SK-N-SH (cell line): ENCODE data around the gene SSBP2. TPM values are rescaled to one million over a fixed set of nuclear protein-coding genes. Genes with fewer than 3 reads are reported as not detected.

ENCODE experiments used
- CTCF ChIA-PET: fragments of 300-600, 350-600 bp; formaldehyde crosslinking; extraction: SDS; loops from one replicate; lab custom pipeline; 2021; lab: Yijun Ruan, JAX
- POLR2A ChIA-PET: fragments of 350-600 bp; sonication (Branson Sonifier 250); formaldehyde crosslinking; extraction: SDS; loops from one replicate; lab custom pipeline; 2020; ENCODE audit warnings: antibody characterized with exemption, inconsistent platforms; lab: Yijun Ruan, JAX
- DNase-seq: peaks from one replicate; pipeline ENCODE4 v3.0.0; 2012
- H2AFZ ChIP-seq: fragments of 200-600 bp; sonication (generic); 2 replicates; pipeline ENCODE4 v1.8.1; 2016; ENCODE audit warnings: antibody characterized with exemption, mild to moderate bottlenecking, low read depth
- H3F3A ChIP-seq: fragments of 200-600 bp; sonication (generic); replicated peaks from 2 replicates; pipeline ENCODE3; 2016; ENCODE audit warnings: antibody characterized with exemption, mild to moderate bottlenecking; ENCODE audit not compliant: insufficient read depth
- H3K27ac ChIP-seq, 2 experiments: fragments of 200-500 bp in 1 of 2; fragments of 200-600 bp in 1 of 2; sonication (Bioruptor generic) in 1 of 2; sonication (generic), shearing (Covaris generic) in 1 of 2; 2 replicates each; pipeline versions ENCODE4 v1.5.1 to v1.6.1; 2014 to 2016; ENCODE audit warnings: low read depth in 2 of 2, inconsistent platforms in 1 of 2, low read length in 1 of 2, mild to moderate bottlenecking in 1 of 2, mixed read lengths in 1 of 2
- H3K27me3 ChIP-seq: fragments of 200-600 bp; sonication (generic), shearing (Covaris generic); 2 replicates; pipeline ENCODE4 v1.6.1; 2016; ENCODE audit warnings: mixed run types; ENCODE audit not compliant: insufficient read depth
- H3K36me3 ChIP-seq, 2 experiments: fragments of 200-500 bp in 1 of 2; fragments of 200-600 bp in 1 of 2; sonication (Bioruptor generic) in 1 of 2; sonication (generic) in 1 of 2; replicated peaks in 1 of 2; 2 replicates each; pipeline versions ENCODE3 to v1.5.1; 2014 to 2016; ENCODE audit warnings: low read length in 1 of 2, mild to moderate bottlenecking in 1 of 2; ENCODE audit not compliant: insufficient read depth in 2 of 2, control insufficient read depth in 1 of 2
- H3K4me1 ChIP-seq, 2 experiments: fragments of 200-500 bp in 1 of 2; fragments of 200-600 bp in 1 of 2; sonication (Bioruptor generic) in 1 of 2; sonication (generic), shearing (Covaris generic) in 1 of 2; 2 replicates each; pipeline versions ENCODE4 v1.5.1 to v1.6.1; 2014 to 2016; ENCODE audit warnings: low read depth in 1 of 2, low read length in 1 of 2, mixed run types in 1 of 2; ENCODE audit not compliant: insufficient read depth in 2 of 2, control insufficient read depth in 1 of 2
- H3K4me2 ChIP-seq: fragments of 200-600 bp; sonication (generic), shearing (Covaris generic); 2 replicates; pipeline ENCODE4 v1.6.1; 2017; ENCODE audit warnings: mixed run types
- H3K4me3 ChIP-seq, 2 experiments: fragments of 200-500 bp in 1 of 2; fragments of 200-600 bp in 1 of 2; sonication (Bioruptor generic) in 1 of 2; sonication (generic), shearing (Covaris generic) in 1 of 2; 2 replicates each; pipeline versions ENCODE4 v1.5.1 to v1.8.1; 2014 to 2016; ENCODE audit warnings: low read depth in 2 of 2, inconsistent platforms in 1 of 2, low read length in 1 of 2, mild to moderate bottlenecking in 1 of 2, mixed read lengths in 1 of 2, moderate library complexity in 1 of 2
- H3K79me2 ChIP-seq: fragments of 200-600 bp; sonication (generic); 2 replicates; pipeline ENCODE4 v1.8.1; 2017; ENCODE audit warnings: mild to moderate bottlenecking; ENCODE audit not compliant: insufficient read depth
- H3K9ac ChIP-seq: fragments of 200-600 bp; sonication (generic); 2 replicates; pipeline ENCODE4 v1.6.1; 2017; ENCODE audit warnings: mixed run types
- H3K9me2 ChIP-seq: fragments of 200-600 bp; sonication (generic); 2 replicates; pipeline ENCODE4 v1.6.1; 2017; ENCODE audit warnings: mixed run types
- H3K9me3 ChIP-seq: fragments of 200-600 bp; sonication (generic); 2 replicates; pipeline ENCODE4 v1.6.1; 2017; ENCODE audit warnings: mixed run types, mild to moderate bottlenecking, moderate library complexity
- H4K20me1 ChIP-seq: fragments of 200-600 bp; sonication (generic); 2 replicates; pipeline ENCODE4 v1.6.1; 2017; ENCODE audit warnings: mild to moderate bottlenecking, mixed run types; ENCODE audit not compliant: insufficient read depth
- CHD2 ChIP-seq: fragments of 150-350 bp; IDR thresholded peaks from 2 replicates; pipeline ENCODE4 v1.6.1; 2018; ENCODE audit warnings: low read length; ENCODE audit not compliant: partially characterized antibody
- EZH2phosphoT487 ChIP-seq: fragments of 200-600 bp; sonication (generic); IDR thresholded peaks from 2 replicates; pipeline ENCODE4 v1.6.1; 2017; ENCODE audit warnings: low read depth, mixed run types, mild to moderate bottlenecking, antibody characterized with exemption, moderate library complexity, borderline replicate concordance
- FOXJ3 ChIP-seq: sonication (generic); formaldehyde crosslinking; IDR thresholded peaks from 2 replicates; pipeline ENCODE4 v1.5.1; 2020; ENCODE audit warnings: mild to moderate bottlenecking, missing genetic modification reagents
- FOXM1 ChIP-seq: IDR thresholded peaks from 2 replicates; pipeline ENCODE4 v1.4.0; 2012; ENCODE audit warnings: low read depth, mild to moderate bottlenecking
- GATA2 ChIP-seq: sonication (generic); formaldehyde crosslinking; IDR thresholded peaks from 2 replicates; pipeline ENCODE4 v1.5.0; 2020; ENCODE audit warnings: mild to moderate bottlenecking, missing genetic modification reagents
- MEF2A ChIP-seq: IDR thresholded peaks from 2 replicates; pipeline ENCODE4 v1.4.0; 2012; ENCODE audit warnings: low read depth, borderline replicate concordance
- MXI1 ChIP-seq: IDR thresholded peaks from 2 replicates; pipeline ENCODE4 v1.6.1; 2012; ENCODE audit warnings: mild to moderate bottlenecking, low read depth, low read length, improper control_type of control experiment
- POLR2AphosphoS5 ChIP-seq: IDR thresholded peaks from 2 replicates; pipeline ENCODE4 v1.6.1; 2012; ENCODE audit warnings: low read depth, low read length
- RAD21 ChIP-seq: IDR thresholded peaks from 2 replicates; pipeline ENCODE4 v1.6.1; 2012; ENCODE audit warnings: mild to moderate bottlenecking, low read length
- RXRA ChIP-seq: IDR thresholded peaks from 2 replicates; pipeline ENCODE4 v1.4.0; 2012; ENCODE audit warnings: low read depth, mild to moderate bottlenecking, borderline replicate concordance
- SIN3A ChIP-seq: IDR thresholded peaks from 2 replicates; pipeline ENCODE4 v1.6.1; 2012; ENCODE audit warnings: low read depth, mild to moderate bottlenecking, low read length, moderate library complexity, borderline replicate concordance
- SMC3 ChIP-seq: IDR thresholded peaks from 2 replicates; pipeline ENCODE4 v1.6.1; 2012; ENCODE audit warnings: low read depth, low read length, improper control_type of control experiment
- TCF12 ChIP-seq: IDR thresholded peaks from 2 replicates; pipeline ENCODE4 v1.4.0; 2012
- TEAD4 ChIP-seq: IDR thresholded peaks from 2 replicates; pipeline ENCODE4 v1.4.0; 2012; ENCODE audit warnings: mild to moderate bottlenecking, borderline replicate concordance; ENCODE audit not compliant: insufficient read depth
- YY1 ChIP-seq: IDR thresholded peaks from 2 replicates; pipeline ENCODE4 v1.4.0; 2012; ENCODE audit warnings: low read depth, mild to moderate bottlenecking
- WGBS: methylation state at CpG from one replicate; pipeline ENCODE4 v1.1.6; 2017; ENCODE audit warnings: low lambda C conversion rate; 5-methylcytosine and 5-hydroxymethylcytosine counted together
- polyA plus RNA-seq, 3 experiments: library from polyadenylated mRNA; depleted of rRNA; stranded (reverse); fragments of >200 nt; gene quantifications; 2 replicates each; pipeline ENCODE4 v1.2.3, GENCODE V29; 2012
- TF ChIP-seq, protein P1 (sequence below): fragments of 200-600 bp; sonication (generic); IDR thresholded peaks from 2 replicates; pipeline ENCODE4 v1.6.1; 2017; ENCODE audit warnings: antibody characterized with exemption, mild to moderate bottlenecking, moderate library complexity
- TF ChIP-seq, protein P2 (sequence below): fragments of 150-350 bp; IDR thresholded peaks from 2 replicates; pipeline ENCODE4 v1.6.1; 2016; ENCODE audit warnings: mild to moderate bottlenecking, low read depth, low read length
- TF ChIP-seq, protein P3 (sequence below): IDR thresholded peaks from 2 replicates; pipeline ENCODE4 v1.4.0; 2012; ENCODE audit warnings: low read depth, borderline replicate concordance
- TF ChIP-seq, protein P4 (sequence below): IDR thresholded peaks from 2 replicates; pipeline ENCODE4 v1.4.0; 2012; ENCODE audit warnings: low read depth

The SSBP2 gene
- polyA plus RNA-seq, 1 of the 3 experiments (the other 2 are of a cell fraction) = 35.3 TPM

DNA sequence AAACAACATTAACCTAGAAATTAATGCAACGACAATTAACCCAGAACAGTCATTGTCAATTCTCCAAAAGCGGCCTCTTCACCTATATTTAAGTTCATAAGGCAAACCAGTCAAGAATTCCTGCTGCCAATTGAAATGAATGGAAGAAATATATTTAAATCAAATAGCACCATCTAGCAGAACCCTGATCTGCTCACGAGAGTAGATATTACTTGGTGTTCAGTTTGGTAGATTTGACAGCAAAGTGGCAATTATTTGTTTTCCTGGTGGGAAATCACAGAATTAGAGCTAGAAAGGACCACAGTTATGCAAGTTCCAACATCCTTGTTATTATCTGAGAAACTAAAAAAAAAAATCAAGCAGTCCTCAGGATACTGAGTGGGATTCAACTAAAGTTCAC is 2.3 kb downstream of the SSBP2 start:
- 82% methylated on average over 3 of the region's 3 CpGs for WGBS
- CTCF ChIA-PET = interaction anchor here (0.9 to 1.1 kb wide), 5 partner anchors 87 to 416 kb away, joined by 3 to 6 read pairs (median 3); no protein-coding TSS in a partner anchor
- Histone ChIP-seq H3K79me2 (peaks cover 3% of the 10 kb centered on the region), H3K9me3 (no peaks in the 10 kb centered on the region), H3K4me1 (peaks cover 7 to 10% of the 10 kb centered on the region in 2 experiments; a peak in 2 of 4 replicates), H3K36me3 (no peaks in the 10 kb centered on the region), H3K9ac (no peak overlapping the region), H4K20me1 (peaks cover 3% of the 10 kb centered on the region; the same call in 1 of the 2 replicates), H2AFZ (no peak overlapping the region), H3K4me2 (peak overlapping the region; percentile 82; the same call in 1 of the 2 replicates), H3K27me3 (no peaks in the 10 kb centered on the region), H3K9me2 (no peaks in the 10 kb centered on the region), H3F3A (peaks cover under 1% of the 10 kb centered on the region), H3K27ac (no peak overlapping the region), H3K4me3 (peak overlapping the region in 1 of 2 experiments; percentile 64; a peak in 1 of 4 replicates)
- POLR2A ChIA-PET = no interaction called here
- DNase-seq = no peak
- TF ChIP-seq RXRA = no peak
- TF ChIP-seq, protein P1, sequence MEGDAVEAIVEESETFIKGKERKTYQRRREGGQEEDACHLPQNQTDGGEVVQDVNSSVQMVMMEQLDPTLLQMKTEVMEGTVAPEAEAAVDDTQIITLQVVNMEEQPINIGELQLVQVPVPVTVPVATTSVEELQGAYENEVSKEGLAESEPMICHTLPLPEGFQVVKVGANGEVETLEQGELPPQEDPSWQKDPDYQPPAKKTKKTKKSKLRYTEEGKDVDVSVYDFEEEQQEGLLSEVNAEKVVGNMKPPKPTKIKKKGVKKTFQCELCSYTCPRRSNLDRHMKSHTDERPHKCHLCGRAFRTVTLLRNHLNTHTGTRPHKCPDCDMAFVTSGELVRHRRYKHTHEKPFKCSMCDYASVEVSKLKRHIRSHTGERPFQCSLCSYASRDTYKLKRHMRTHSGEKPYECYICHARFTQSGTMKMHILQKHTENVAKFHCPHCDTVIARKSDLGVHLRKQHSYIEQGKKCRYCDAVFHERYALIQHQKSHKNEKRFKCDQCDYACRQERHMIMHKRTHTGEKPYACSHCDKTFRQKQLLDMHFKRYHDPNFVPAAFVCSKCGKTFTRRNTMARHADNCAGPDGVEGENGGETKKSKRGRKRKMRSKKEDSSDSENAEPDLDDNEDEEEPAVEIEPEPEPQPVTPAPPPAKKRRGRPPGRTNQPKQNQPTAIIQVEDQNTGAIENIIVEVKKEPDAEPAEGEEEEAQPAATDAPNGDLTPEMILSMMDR = peak; percentile 21; the same call in 1 of the 2 replicates
- TF ChIP-seq RAD21 = peak; percentile 60

DNA sequence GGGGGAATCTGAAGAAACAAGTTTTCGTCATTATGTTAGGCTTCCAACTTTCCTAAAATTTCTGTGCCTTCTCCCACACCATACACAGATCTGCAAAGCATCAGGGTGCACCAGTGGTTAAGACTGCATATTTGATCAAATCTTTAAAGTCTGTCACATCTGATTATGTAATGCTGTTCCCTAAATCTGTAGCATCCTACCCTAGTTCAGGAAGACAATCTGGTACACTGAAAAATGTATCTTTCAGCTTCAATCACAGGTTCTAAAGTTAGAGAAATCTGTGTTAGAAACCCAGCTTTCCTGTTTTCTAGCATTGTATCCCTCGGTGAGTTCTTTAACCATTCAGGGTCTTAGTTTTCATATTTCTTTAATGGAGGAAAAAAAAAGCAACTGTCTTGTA is 3.9 kb downstream of the SSBP2 start:
- POLR2A ChIA-PET = no interaction called here
- Histone ChIP-seq H3K4me2 (no peak overlapping the region), H3K27me3 (no peaks in the 10 kb centered on the region), H3K79me2 (peaks cover 4% of the 10 kb centered on the region), H3K9me2 (no peaks in the 10 kb centered on the region), H3K9me3 (no peaks in the 10 kb centered on the region), H3K36me3 (no peaks in the 10 kb centered on the region), H3K4me3 (no peak overlapping the region), H3F3A (no peaks in the 10 kb centered on the region), H2AFZ (no peak overlapping the region)
- 86% methylated on average over 2 of the region's 2 CpGs for WGBS
- CTCF ChIA-PET = interaction anchor here (0.7 to 2.0 kb wide), 4 partner anchors 25 to 321 kb away, joined by 3 to 5 read pairs (median 4); no protein-coding TSS in a partner anchor
- TF ChIP-seq YY1 (no peak), FOXM1 (no peak), RXRA (no peak), EZH2phosphoT487 (no peak), CHD2 (no peak), MXI1 (no peak), TCF12 (no peak), POLR2AphosphoS5 (no peak), FOXJ3 (CRISPR knock-in tag) (no peak), SMC3 (no peak), SIN3A (no peak), MEF2A (no peak), TEAD4 (no peak), GATA2 (CRISPR knock-in tag) (no peak)
- TF ChIP-seq, protein P2, sequence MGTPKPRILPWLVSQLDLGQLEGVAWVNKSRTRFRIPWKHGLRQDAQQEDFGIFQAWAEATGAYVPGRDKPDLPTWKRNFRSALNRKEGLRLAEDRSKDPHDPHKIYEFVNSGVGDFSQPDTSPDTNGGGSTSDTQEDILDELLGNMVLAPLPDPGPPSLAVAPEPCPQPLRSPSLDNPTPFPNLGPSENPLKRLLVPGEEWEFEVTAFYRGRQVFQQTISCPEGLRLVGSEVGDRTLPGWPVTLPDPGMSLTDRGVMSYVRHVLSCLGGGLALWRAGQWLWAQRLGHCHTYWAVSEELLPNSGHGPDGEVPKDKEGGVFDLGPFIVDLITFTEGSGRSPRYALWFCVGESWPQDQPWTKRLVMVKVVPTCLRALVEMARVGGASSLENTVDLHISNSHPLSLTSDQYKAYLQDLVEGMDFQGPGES = no peak
- TF ChIP-seq, protein P3, sequence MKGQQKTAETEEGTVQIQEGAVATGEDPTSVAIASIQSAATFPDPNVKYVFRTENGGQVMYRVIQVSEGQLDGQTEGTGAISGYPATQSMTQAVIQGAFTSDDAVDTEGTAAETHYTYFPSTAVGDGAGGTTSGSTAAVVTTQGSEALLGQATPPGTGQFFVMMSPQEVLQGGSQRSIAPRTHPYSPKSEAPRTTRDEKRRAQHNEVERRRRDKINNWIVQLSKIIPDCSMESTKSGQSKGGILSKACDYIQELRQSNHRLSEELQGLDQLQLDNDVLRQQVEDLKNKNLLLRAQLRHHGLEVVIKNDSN = no peak
- TF ChIP-seq, protein P1 = no peak
- TF ChIP-seq, protein P4, sequence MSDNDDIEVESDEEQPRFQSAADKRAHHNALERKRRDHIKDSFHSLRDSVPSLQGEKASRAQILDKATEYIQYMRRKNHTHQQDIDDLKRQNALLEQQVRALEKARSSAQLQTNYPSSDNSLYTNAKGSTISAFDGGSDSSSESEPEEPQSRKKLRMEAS = no peak
- TF ChIP-seq, all 33 proteins: peak for 0
- Histone ChIP-seq H3K27ac (no peak overlapping the region), H4K20me1 (peaks cover 3% of the 10 kb centered on the region; the same call in 1 of the 2 replicates), H3K9ac (no peak overlapping the region), H3K4me1 (peaks cover 5 to 7% of the 10 kb centered on the region in 2 experiments; a peak in 2 of 4 replicates)
- no peak for DNase-seq
